AG04449 (cell line): ENCODE data around the gene SEC14L1.

Experiments used
- CTCF ChIA-PET: fragments of 350-600 bp; formaldehyde crosslinking; extraction: SDS; loops from one replicate; lab custom pipeline; 2021; ENCODE audit warnings: antibody characterized with exemption; lab: Yijun Ruan, JAX
- POLR2A ChIA-PET: fragments of 400-600, 350-600 bp; formaldehyde crosslinking; extraction: SDS; loops from one replicate; lab custom pipeline; 2020; ENCODE audit warnings: antibody characterized with exemption, inconsistent platforms; lab: Yijun Ruan, JAX
- DNase-seq: peaks from one replicate; pipeline ENCODE4 v3.0.0-alpha.2; 2010; ENCODE audit warnings: low read depth, low spot score
- H3K4me3 ChIP-seq: 2 replicates; pipeline ENCODE4 v1.5.1; 2011; ENCODE audit warnings: low read depth, mild to moderate bottlenecking, control low read depth, low read length
- TF ChIP-seq, protein P1 (sequence below): IDR thresholded peaks from one replicate; pipeline ENCODE4 v1.5.1; 2011; ENCODE audit warnings: mild to moderate bottlenecking, moderate library complexity, low read length, control low read depth, inconsistent platforms; ENCODE audit not compliant: insufficient read depth; ENCODE audit errors: missing control alignments

Gene SEC14L1

GRCh38 chr17:77161953-77162352 is 21.2 kb downstream of the SEC14L1 start:
- no peak for DNase-seq
- ChIA-PET POLR2A (interaction anchor here (0.7 kb wide), 1 partner anchor 44 kb away, joined by 3 read pairs; no protein-coding TSS in a partner anchor), CTCF (no interaction called here)
- TF ChIP-seq, protein P1, sequence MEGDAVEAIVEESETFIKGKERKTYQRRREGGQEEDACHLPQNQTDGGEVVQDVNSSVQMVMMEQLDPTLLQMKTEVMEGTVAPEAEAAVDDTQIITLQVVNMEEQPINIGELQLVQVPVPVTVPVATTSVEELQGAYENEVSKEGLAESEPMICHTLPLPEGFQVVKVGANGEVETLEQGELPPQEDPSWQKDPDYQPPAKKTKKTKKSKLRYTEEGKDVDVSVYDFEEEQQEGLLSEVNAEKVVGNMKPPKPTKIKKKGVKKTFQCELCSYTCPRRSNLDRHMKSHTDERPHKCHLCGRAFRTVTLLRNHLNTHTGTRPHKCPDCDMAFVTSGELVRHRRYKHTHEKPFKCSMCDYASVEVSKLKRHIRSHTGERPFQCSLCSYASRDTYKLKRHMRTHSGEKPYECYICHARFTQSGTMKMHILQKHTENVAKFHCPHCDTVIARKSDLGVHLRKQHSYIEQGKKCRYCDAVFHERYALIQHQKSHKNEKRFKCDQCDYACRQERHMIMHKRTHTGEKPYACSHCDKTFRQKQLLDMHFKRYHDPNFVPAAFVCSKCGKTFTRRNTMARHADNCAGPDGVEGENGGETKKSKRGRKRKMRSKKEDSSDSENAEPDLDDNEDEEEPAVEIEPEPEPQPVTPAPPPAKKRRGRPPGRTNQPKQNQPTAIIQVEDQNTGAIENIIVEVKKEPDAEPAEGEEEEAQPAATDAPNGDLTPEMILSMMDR, result no peak
- H3K4me3 ChIP-seq, result no peak overlapping the region

DNA sequence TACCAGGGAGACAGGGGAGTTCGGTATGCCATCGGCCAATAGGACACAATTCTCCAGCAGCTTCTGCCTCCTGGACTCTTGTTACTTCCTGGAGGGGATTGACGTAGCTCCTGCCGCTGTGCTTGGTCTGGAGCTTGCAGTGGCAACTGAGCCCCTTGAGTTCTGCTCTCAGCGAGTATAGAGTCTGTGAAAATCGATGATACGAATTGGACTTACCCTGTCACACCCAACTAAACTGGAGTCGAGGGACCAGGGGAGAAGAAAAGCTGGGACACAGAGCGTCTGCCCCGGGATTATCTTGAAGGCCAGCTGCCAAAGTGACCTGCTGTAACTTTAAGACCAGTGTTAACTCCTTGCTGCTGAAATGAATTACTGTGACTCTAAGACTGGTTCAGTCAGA is 22.2 kb downstream of the SEC14L1 start:
- CTCF ChIA-PET, result interaction anchor here (0.9 kb wide), 1 partner anchor 107 kb away, joined by 3 read pairs; no protein-coding TSS in a partner anchor

GRCh38 chr17:77163511-77164280 is 22.9 kb downstream of the SEC14L1 start:
- ChIA-PET POLR2A (no interaction called here), CTCF (interaction anchor here (0.9 to 1.5 kb wide), 2 partner anchors 19 to 107 kb away, joined by 3 read pairs; no protein-coding TSS in a partner anchor)
- no peak overlapping the region for H3K4me3 ChIP-seq
- DNase-seq, result no peak
- TF ChIP-seq, protein P1, result no peak

More for the DNA sequence above, 22.2 kb downstream of the SEC14L1 start:
- H3K4me3 ChIP-seq, result no peak overlapping the region
- no peak for DNase-seq
- TF ChIP-seq, protein P1, result no peak
- POLR2A ChIA-PET, result no interaction called here

- CTCF ChIA-PET, result interaction anchor here (1.5 kb wide), 1 partner anchor 18 kb away, joined by 3 read pairs; no protein-coding TSS in a partner anchor
- no peak for DNase-seq
- POLR2A ChIA-PET, result no interaction called here
- H3K4me3 ChIP-seq, result no peak overlapping the region
- TF ChIP-seq, protein P1, result no peak
These were observed 23.8 kb downstream of the SEC14L1 start for GRCh38 chr17:77164483-77165091.

DNA sequence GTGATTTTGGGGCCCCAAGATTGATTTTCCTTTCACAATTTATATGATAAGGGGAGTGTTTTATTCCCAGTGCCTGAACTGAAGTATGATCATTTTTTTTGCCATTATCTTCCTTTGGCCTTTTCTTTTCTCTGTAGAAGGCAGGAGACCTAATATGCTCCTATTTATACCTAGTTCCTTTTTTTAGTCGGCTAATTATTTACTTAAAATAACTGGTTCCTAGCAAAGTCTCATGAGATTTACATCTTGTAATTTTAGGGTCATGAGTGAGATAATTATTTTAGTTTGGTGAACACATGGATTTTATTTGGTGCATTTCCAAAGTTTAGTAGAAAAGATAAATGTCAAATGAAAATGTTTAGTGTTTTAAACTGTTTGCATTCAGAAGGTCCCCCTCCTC is 24.8 kb downstream of the SEC14L1 start:
- ChIA-PET CTCF (interaction anchor here (1.4 kb wide), 1 partner anchor 18 kb away, joined by 3 read pairs; no protein-coding TSS in a partner anchor), POLR2A (no interaction called here)
- no peak overlapping the region for H3K4me3 ChIP-seq
- TF ChIP-seq, protein P1, result no peak
- DNase-seq, result no peak
